Putamen (tissue), 1 donor: ENCODE results near the gene POGZ.
A peak's percentile ranks its signal among the peaks of the same experiment; 100 is the strongest.
"Not testable (repeated sequence)": the region's sequence is repeated elsewhere in the genome, so short reads cannot be mapped to it uniquely, and the experiment has no call there.

Source experiments
- DNase-seq: peaks from one replicate; pipeline ENCODE4 v3.0.0-alpha.2; 2016; ENCODE audit warnings: low spot score

POGZ gene

GRCh38 chr1:151408891-151409290 is 50.4 kb downstream of the POGZ start:
- DNase-seq: no peak

GRCh38 chr1:151407304-151407703 is 52.0 kb downstream of the POGZ start:
- DNase-seq: no peak

GRCh38 chr1:151406176-151406575 is 53.1 kb downstream of the POGZ start:
- DNase-seq: peak; percentile 43

GRCh38 chr1:151405187-151405951 is 53.9 kb downstream of the POGZ start:
- DNase-seq: no peak

GRCh38 chr1:151403612-151404011 is 55.7 kb downstream of the POGZ start:
- DNase-seq: no peak

- no peak for DNase-seq
These were observed 56.5 kb downstream of the POGZ start for GRCh38 chr1:151402764-151403163.

- DNase-seq: no peak
These were observed 57.4 kb downstream of the POGZ start for GRCh38 chr1:151401860-151402259.

- DNase-seq: no peak
These were observed 58.0 kb downstream of the POGZ start for GRCh38 chr1:151401125-151401788.

- peak; percentile 95 for DNase-seq
These were observed 59.7 kb downstream of the POGZ start, which contains the start of gene PSMB4 for GRCh38 chr1:151399324-151400171. Gene PSMB4, plus strand, starts transcription at chr1:151399573. Its CDS starts 15 bp downstream, at chr1:151399588.

- not testable (repeated sequence) for DNase-seq
These were observed 63.0 kb downstream of the POGZ start for GRCh38 chr1:151396265-151396664.

- no peak for DNase-seq
These were observed 65.7 kb downstream of the POGZ start for GRCh38 chr1:151393583-151393982.

- no peak for DNase-seq
These were observed 68.2 kb downstream of the POGZ start for GRCh38 chr1:151391079-151391563.

GRCh38 chr1:151390221-151391078 is 68.8 kb downstream of the POGZ start:
- not testable (repeated sequence) for DNase-seq

- DNase-seq: no peak
These were observed 73.3 kb downstream of the POGZ start for GRCh38 chr1:151386002-151386401.

GRCh38 chr1:151384584-151384983 is 74.7 kb downstream of the POGZ start:
- DNase-seq: no peak

GRCh38 chr1:151377150-151377884 is 82.0 kb downstream of the POGZ start:
- DNase-seq: no peak

GRCh38 chr1:151373196-151373595 is 86.1 kb downstream of the POGZ start:
- DNase-seq: no peak

- DNase-seq: peak; percentile 62
These were observed 87.0 kb downstream of the POGZ start, which contains the start of gene SELENBP1 for GRCh38 chr1:151372058-151372934. Gene SELENBP1, minus strand, starts transcription at chr1:151372705. Its CDS starts 64 bp downstream, at chr1:151372641.

GRCh38 chr1:151371370-151372057 is 87.8 kb downstream of the POGZ start:
- DNase-seq: peak; percentile 70
